Endothelial cell of umbilical vein (primary cell): ENCODE measurements around the gene TYROBP.

Experiments
- FOS ChIP-seq: IDR thresholded peaks from 2 replicates; pipeline ENCODE4 v1.6.1; 2011; ENCODE audit warnings: mild to moderate bottlenecking, low read length, moderate library complexity, borderline replicate concordance; ENCODE audit not compliant: insufficient read depth
- POLR2A ChIP-seq: IDR thresholded peaks from 2 replicates; pipeline ENCODE4 v1.6.1; 2012; ENCODE audit warnings: low read depth, mild to moderate bottlenecking, control low read depth, low read length
- TF ChIP-seq, protein P1 (sequence below), 2 donors: IDR thresholded peaks; 1 replicate in 1 of 2; 2 replicates in 1 of 2; pipeline ENCODE4 v1.5.1; 2011; ENCODE audit warnings: low read length in 2 of 2, mild to moderate bottlenecking in 2 of 2, moderate library complexity in 2 of 2, control low read depth in 1 of 2, inconsistent platforms in 1 of 2, low read depth in 1 of 2; ENCODE audit not compliant: insufficient read depth in 1 of 2; ENCODE audit errors: extremely low read depth in 1 of 2

DNA sequence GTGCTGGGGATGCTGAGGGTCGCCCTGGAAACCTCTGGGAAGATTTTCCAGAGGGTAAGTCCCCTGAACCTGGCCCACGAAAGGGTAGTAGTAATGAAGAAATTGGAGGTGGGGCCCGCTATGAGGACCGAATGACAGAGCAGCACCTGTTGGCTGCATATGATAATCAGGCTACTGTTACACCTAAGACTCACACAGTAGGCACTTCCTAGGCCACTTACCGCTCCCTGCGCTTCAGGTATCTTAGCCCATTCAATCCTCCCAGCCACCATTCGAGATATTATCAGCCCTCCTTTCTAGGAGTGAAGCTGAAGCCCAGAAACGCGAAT is 23.7 kb upstream of the TYROBP start:
- TF ChIP-seq POLR2A (no peak), FOS (no peak)
- TF ChIP-seq, protein P1, sequence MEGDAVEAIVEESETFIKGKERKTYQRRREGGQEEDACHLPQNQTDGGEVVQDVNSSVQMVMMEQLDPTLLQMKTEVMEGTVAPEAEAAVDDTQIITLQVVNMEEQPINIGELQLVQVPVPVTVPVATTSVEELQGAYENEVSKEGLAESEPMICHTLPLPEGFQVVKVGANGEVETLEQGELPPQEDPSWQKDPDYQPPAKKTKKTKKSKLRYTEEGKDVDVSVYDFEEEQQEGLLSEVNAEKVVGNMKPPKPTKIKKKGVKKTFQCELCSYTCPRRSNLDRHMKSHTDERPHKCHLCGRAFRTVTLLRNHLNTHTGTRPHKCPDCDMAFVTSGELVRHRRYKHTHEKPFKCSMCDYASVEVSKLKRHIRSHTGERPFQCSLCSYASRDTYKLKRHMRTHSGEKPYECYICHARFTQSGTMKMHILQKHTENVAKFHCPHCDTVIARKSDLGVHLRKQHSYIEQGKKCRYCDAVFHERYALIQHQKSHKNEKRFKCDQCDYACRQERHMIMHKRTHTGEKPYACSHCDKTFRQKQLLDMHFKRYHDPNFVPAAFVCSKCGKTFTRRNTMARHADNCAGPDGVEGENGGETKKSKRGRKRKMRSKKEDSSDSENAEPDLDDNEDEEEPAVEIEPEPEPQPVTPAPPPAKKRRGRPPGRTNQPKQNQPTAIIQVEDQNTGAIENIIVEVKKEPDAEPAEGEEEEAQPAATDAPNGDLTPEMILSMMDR (IDR thresholded peaks at IDR 0.05; ENCODE audit: extremely low read depth in 1 of 2, insufficient read depth in 1 of 2, low read depth in 1 of 2, low read length in 2 of 2), result no peak
